CD8-positive, alpha-beta memory T cell (primary cell): Measurements from ENCODE around the gene SRPK3. TPM values are rescaled to one million over a fixed set of nuclear protein-coding genes. Genes with fewer than 3 reads are reported as not detected.

Experiments used
- CTCF ChIA-PET: fragments of 350-600 bp; sonication (Branson Sonifier 250); formaldehyde crosslinking; loops from one replicate; lab custom pipeline; 2021; ENCODE audit warnings: antibody characterized with exemption; lab: Charles Lee
- POLR2A ChIA-PET: fragments of 350-600 bp; sonication (Branson Sonifier 250); formaldehyde crosslinking; loops from one replicate; lab custom pipeline; 2021; ENCODE audit warnings: antibody characterized with exemption; lab: Charles Lee
- DNase-seq, 5 donors: peaks; one replicate each; pipeline versions ENCODE4 v3.0.0 to v3.0.0-alpha.2; 2020 to 2022; ENCODE audit warnings: mixed read lengths in 1 of 5
- H3K27ac ChIP-seq: one replicate; pipeline ENCODE4 v1.7.0; 2013; ENCODE audit warnings: low read depth, mild to moderate bottlenecking, low read length, moderate library complexity
- H3K27me3 ChIP-seq: 2 replicates; pipeline ENCODE4 v1.7.0; 2013; ENCODE audit warnings: low read length, mild to moderate bottlenecking; ENCODE audit not compliant: insufficient read depth, poor library complexity, severe bottlenecking
- H3K36me3 ChIP-seq: 2 replicates; pipeline ENCODE4 v1.7.0; 2013; ENCODE audit warnings: mild to moderate bottlenecking, low read length, moderate library complexity; ENCODE audit not compliant: insufficient read depth
- H3K4me1 ChIP-seq: 2 replicates; pipeline ENCODE4 v1.7.0; 2013; ENCODE audit warnings: mild to moderate bottlenecking, low read length, moderate library complexity; ENCODE audit not compliant: insufficient read depth
- H3K4me3 ChIP-seq: 2 replicates; pipeline ENCODE4 v1.7.0; 2013; ENCODE audit warnings: mild to moderate bottlenecking, low read length
- H3K9me3 ChIP-seq: 2 replicates; pipeline ENCODE4 v1.7.0; 2013; ENCODE audit warnings: mild to moderate bottlenecking, low read length
- H3K27ac Mint-ChIP-seq, 8 donors: one replicate each; pipeline ENCODE4 v1.8.0; 2020 to 2021; ENCODE audit warnings: mixed read lengths in 8 of 8, mild to moderate bottlenecking in 6 of 8, inconsistent platforms in 3 of 8, moderate library complexity in 3 of 8
- H3K27me3 Mint-ChIP-seq, 2 donors: one replicate each; pipeline ENCODE4 v1.8.0; 2020 to 2021; ENCODE audit warnings: mixed read lengths in 2 of 2, mild to moderate bottlenecking in 1 of 2, moderate library complexity in 1 of 2
- H3K36me3 Mint-ChIP-seq, 3 donors: one replicate each; pipeline ENCODE4 v1.8.0; 2020 to 2021; ENCODE audit warnings: mixed read lengths in 3 of 3, inconsistent platforms in 1 of 3, mild to moderate bottlenecking in 1 of 3
- H3K4me1 Mint-ChIP-seq, 3 donors: one replicate each; pipeline ENCODE4 v1.8.0; 2020 to 2021; ENCODE audit warnings: mixed read lengths in 3 of 3, inconsistent platforms in 1 of 3, mild to moderate bottlenecking in 1 of 3
- H3K4me3 Mint-ChIP-seq, 7 donors: one replicate each; pipeline ENCODE4 v1.8.0; 2020 to 2021; ENCODE audit warnings: mixed read lengths in 7 of 7, mild to moderate bottlenecking in 6 of 7, moderate library complexity in 4 of 7, inconsistent platforms in 2 of 7
- H3K9me3 Mint-ChIP-seq, 5 donors: one replicate each; pipeline ENCODE4 v1.8.0; 2020 to 2022; ENCODE audit warnings: mixed read lengths in 5 of 5, mild to moderate bottlenecking in 3 of 5, moderate library complexity in 2 of 5, inconsistent platforms in 1 of 5
- polyA plus RNA-seq: library from polyadenylated mRNA; unstranded; fragments of 300-500 nt; fragmentation: Illumina TruSeq; gene quantifications from one replicate; pipeline ENCODE4 v1.2.3, GENCODE V29; 2021
- total RNA-seq, 2 experiments: library from RNA; stranded (reverse); gene quantifications; one replicate each; pipeline ENCODE4 v1.2.3, GENCODE V29; 2021

The SRPK3 gene
- total and polyA plus RNA-seq, 3 experiments from 2014 or later = not detected

GRCh38 chrX:153774576-153775292 lies 6.1 kb upstream of the SRPK3 start:
- Mint-ChIP-seq H3K4me1 (no peaks in the 10 kb centered on the region), H3K36me3 (no peaks in the 10 kb centered on the region), H3K27me3 (peaks cover 0 to 2% of the 10 kb centered on the region in 2 donors), H3K27ac (no peak overlapping the region), H3K9me3 (no peaks in the 10 kb centered on the region), H3K4me3 (no peak overlapping the region)
- Histone ChIP-seq H3K27me3 (no peaks in the 10 kb centered on the region), H3K4me3 (no peak overlapping the region), H3K27ac (no peak overlapping the region), H3K4me1 (no peaks in the 10 kb centered on the region), H3K36me3 (no peaks in the 10 kb centered on the region), H3K9me3 (no peaks in the 10 kb centered on the region)
- CTCF ChIA-PET = no interaction called here
- DNase-seq = peak in 1 of 5 donors; percentile 20
- POLR2A ChIA-PET = no interaction called here

- H3K27ac Mint-ChIP-seq = no peak overlapping the region
- peak in 1 of 5 donors; percentile 28 for DNase-seq
- POLR2A ChIA-PET = no interaction called here
- no peak overlapping the region for H3K27ac ChIP-seq
- H3K9me3 Mint-ChIP-seq = no peaks in the 10 kb centered on the region
- H3K27me3 Mint-ChIP-seq = peaks cover 0 to 5% of the 10 kb centered on the region in 2 donors
- H3K36me3 Mint-ChIP-seq = no peaks in the 10 kb centered on the region
- no peak overlapping the region for H3K4me3 Mint-ChIP-seq
- no peaks in the 10 kb centered on the region for H3K36me3 ChIP-seq
- no peaks in the 10 kb centered on the region for H3K4me1 ChIP-seq
- CTCF ChIA-PET = no interaction called here
- H3K4me3 ChIP-seq = no peak overlapping the region
- no peaks in the 10 kb centered on the region for H3K9me3 ChIP-seq
- H3K4me1 Mint-ChIP-seq = peaks cover 0 to 2% (median 0%) of the 10 kb centered on the region in 3 donors
- H3K27me3 ChIP-seq = no peaks in the 10 kb centered on the region
Measured at GRCh38 chrX:153775293-153776119, 5.3 kb upstream of the SRPK3 start.

GRCh38 chrX:153776120-153776599 lies 4.7 kb upstream of the SRPK3 start:
- CTCF ChIA-PET = no interaction called here
- Histone ChIP-seq H3K4me1 (no peaks in the 10 kb centered on the region), H3K27me3 (no peaks in the 10 kb centered on the region), H3K27ac (no peak overlapping the region), H3K36me3 (no peaks in the 10 kb centered on the region), H3K4me3 (no peak overlapping the region), H3K9me3 (no peaks in the 10 kb centered on the region)
- Mint-ChIP-seq H3K27ac (no peak overlapping the region), H3K27me3 (peaks cover 0 to 5% of the 10 kb centered on the region in 2 donors), H3K9me3 (no peaks in the 10 kb centered on the region), H3K36me3 (no peaks in the 10 kb centered on the region), H3K4me3 (no peak overlapping the region), H3K4me1 (peaks cover 0 to 2% (median 0%) of the 10 kb centered on the region in 3 donors)
- DNase-seq = peak in 1 of 5 donors; percentile 27
- POLR2A ChIA-PET = no interaction called here

GRCh38 chrX:153776611-153777045 lies 4.2 kb upstream of the SRPK3 start:
- Mint-ChIP-seq H3K27ac (no peak overlapping the region), H3K9me3 (no peaks in the 10 kb centered on the region), H3K27me3 (peaks cover 0 to 5% of the 10 kb centered on the region in 2 donors), H3K4me3 (no peak overlapping the region), H3K36me3 (no peaks in the 10 kb centered on the region), H3K4me1 (peaks cover 0 to 2% (median 0%) of the 10 kb centered on the region in 3 donors)
- no peaks in the 10 kb centered on the region for H3K9me3 ChIP-seq
- POLR2A ChIA-PET = no interaction called here
- no peak overlapping the region for H3K27ac ChIP-seq
- DNase-seq = no peak
- H3K4me1 ChIP-seq = no peaks in the 10 kb centered on the region
- no peaks in the 10 kb centered on the region for H3K27me3 ChIP-seq
- no peak overlapping the region for H3K4me3 ChIP-seq
- H3K36me3 ChIP-seq = no peaks in the 10 kb centered on the region
- CTCF ChIA-PET = no interaction called here

- Mint-ChIP-seq H3K36me3 (no peaks in the 10 kb centered on the region), H3K27ac (no peak overlapping the region), H3K4me3 (no peak overlapping the region), H3K27me3 (peaks cover 0 to 5% of the 10 kb centered on the region in 2 donors), H3K4me1 (peaks cover 0 to 2% (median 0%) of the 10 kb centered on the region in 3 donors), H3K9me3 (no peaks in the 10 kb centered on the region)
- Histone ChIP-seq H3K9me3 (no peaks in the 10 kb centered on the region), H3K27ac (no peak overlapping the region), H3K4me3 (no peak overlapping the region), H3K4me1 (no peaks in the 10 kb centered on the region), H3K27me3 (no peaks in the 10 kb centered on the region), H3K36me3 (no peaks in the 10 kb centered on the region)
- POLR2A ChIA-PET = no interaction called here
- DNase-seq = peak in 1 of 5 donors; percentile 16
- CTCF ChIA-PET = interaction anchor here (1.3 kb wide), 1 partner anchor 10 kb away, joined by 3 read pairs; no protein-coding TSS in a partner anchor
Measured at GRCh38 chrX:153777261-153778090, 3.4 kb upstream of the SRPK3 start.

GRCh38 chrX:153778181-153778580 lies 2.7 kb upstream of the SRPK3 start:
- POLR2A ChIA-PET = no interaction called here
- Mint-ChIP-seq H3K4me1 (peaks cover 0 to 2% (median 0%) of the 10 kb centered on the region in 3 donors), H3K27ac (peak overlapping the region in 1 of 8 donors; percentile 87), H3K27me3 (peaks cover 0 to 5% of the 10 kb centered on the region in 2 donors), H3K4me3 (no peak overlapping the region), H3K9me3 (no peaks in the 10 kb centered on the region), H3K36me3 (no peaks in the 10 kb centered on the region)
- no peak overlapping the region for H3K4me3 ChIP-seq
- no peaks in the 10 kb centered on the region for H3K36me3 ChIP-seq
- no peak overlapping the region for H3K27ac ChIP-seq
- CTCF ChIA-PET = interaction anchor here (1.3 kb wide), 1 partner anchor 9 kb away, joined by 3 read pairs; no protein-coding TSS in a partner anchor
- DNase-seq = peak in 1 of 5 donors; percentile 3
- H3K27me3 ChIP-seq = no peaks in the 10 kb centered on the region
- H3K4me1 ChIP-seq = no peaks in the 10 kb centered on the region
- H3K9me3 ChIP-seq = no peaks in the 10 kb centered on the region

GRCh38 chrX:153778684-153779101 lies 2.1 kb upstream of the SRPK3 start:
- H3K36me3 ChIP-seq = no peaks in the 10 kb centered on the region
- no peaks in the 10 kb centered on the region for H3K9me3 ChIP-seq
- Mint-ChIP-seq H3K9me3 (no peaks in the 10 kb centered on the region), H3K36me3 (peaks cover 0 to 1% (median 0%) of the 10 kb centered on the region in 3 donors), H3K4me3 (no peak overlapping the region), H3K27ac (peak overlapping the region in 1 of 8 donors; percentile 87), H3K27me3 (peaks cover 0 to 5% of the 10 kb centered on the region in 2 donors), H3K4me1 (peaks cover 0 to 2% (median 0%) of the 10 kb centered on the region in 3 donors)
- no peak overlapping the region for H3K27ac ChIP-seq
- CTCF ChIA-PET = no interaction called here
- H3K4me3 ChIP-seq = no peak overlapping the region
- no peaks in the 10 kb centered on the region for H3K27me3 ChIP-seq
- H3K4me1 ChIP-seq = no peaks in the 10 kb centered on the region
- POLR2A ChIA-PET = no interaction called here
- DNase-seq = peak in 1 of 5 donors; percentile 3
